Effector CD8-positive, alpha-beta T cell (primary cell): ENCODE measurements around the gene NUP160.
"Not testable (repeated sequence)": the region's sequence is repeated elsewhere in the genome, so short reads cannot be mapped to it uniquely, and the experiment has no call there.

Source experiments
- DNase-seq: peaks from one replicate; lab custom pipeline; 2025; lab: John Stamatoyannopoulos, UW
- total RNA-seq, 4 experiments: gene quantifications; one replicate each; lab custom pipeline; 2026; lab: John Stamatoyannopoulos, UW

NUP160 gene
- 69.7 to 93.1 (median 85.5) reads per million in 4 experiments for total RNA-seq

DNA sequence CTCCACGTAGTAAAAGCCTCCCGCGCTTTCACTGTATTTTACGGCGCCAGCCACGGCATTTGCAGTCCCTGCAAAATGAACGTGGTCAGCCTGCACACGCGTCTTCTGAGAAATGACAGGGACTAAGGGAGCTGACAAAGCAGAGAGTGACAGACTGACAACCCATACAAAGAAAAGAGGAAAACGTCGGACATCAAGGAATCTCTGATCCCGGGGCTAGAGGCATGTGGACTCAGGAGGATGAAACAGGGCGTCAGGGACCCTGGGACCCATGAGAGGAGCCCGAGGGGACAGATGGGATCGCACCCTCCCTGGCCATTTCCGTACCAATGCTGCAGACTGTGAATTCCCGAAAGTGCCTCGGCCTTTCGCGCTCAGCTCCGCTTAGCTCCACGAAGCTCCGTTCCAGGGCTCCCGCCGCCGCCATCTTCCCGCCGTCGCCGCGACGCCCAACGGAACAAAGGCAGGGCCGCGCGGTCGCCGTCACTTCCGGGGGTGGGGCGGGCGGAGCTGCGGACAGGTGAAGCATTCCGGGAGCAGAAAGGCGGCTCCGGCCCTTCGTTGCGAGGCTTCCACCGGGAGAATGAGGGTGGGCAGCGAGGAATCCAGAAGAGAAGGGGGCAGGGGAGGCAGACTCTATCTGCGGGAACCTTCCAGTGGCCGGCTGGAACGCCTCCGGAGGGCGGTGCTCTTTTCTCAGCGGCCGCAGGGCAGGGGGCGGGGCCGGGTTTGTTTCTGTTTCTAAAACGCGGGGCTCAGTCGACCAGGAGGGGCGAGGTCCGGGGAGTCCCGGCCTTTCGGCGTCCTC lies at the start of gene NUP160:
NUP160 (minus strand) TSS at position 459 of the 808 bp plus-strand sequence; CDS start at position 427, 32 bp downstream.
- peak; percentile 74 for DNase-seq

- DNase-seq = no peak
Observed at GRCh38 chr11:47896199-47896598, 48.0 kb upstream of the NUP160 start.

GRCh38 chr11:47895035-47895434 lies 46.9 kb upstream of the NUP160 start:
- DNase-seq = no peak

DNA sequence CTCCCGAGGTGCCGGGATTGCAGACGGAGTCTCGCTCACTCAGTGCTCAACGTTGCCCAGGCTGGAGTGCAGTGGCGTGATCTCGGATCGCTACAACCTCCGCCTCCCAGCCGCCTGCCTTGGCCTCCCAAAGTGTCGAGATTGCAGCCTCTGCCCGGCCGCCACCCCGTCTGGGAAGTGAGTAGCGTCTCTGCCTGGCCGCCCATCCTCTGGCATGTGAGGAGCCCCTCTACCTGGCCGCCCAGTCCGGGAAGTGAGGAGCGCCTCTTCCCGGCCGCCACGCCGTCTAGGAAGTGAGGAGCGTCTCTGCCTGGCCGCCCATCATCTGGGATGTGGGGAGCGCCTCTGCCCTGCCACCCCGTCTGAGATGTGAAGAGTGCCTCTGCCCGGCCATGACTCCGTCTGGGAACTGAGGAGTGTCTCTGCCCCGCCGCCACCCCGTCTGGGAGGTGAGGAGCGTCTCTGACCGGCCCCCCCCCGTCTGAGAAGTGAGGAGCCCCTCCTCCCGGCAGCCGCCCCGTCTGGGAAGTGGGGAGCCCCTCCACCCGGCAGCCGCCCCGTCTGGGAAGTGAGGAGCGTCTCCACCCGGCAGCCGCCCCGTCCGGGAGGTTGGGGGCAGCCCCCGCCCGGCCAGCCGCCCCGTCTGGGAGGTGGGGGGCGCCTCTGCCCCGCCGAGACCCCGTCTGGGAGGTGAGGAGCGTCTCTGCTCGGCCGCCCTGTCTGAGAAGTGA lies 44.6 kb upstream of the NUP160 start:
- not testable (repeated sequence) for DNase-seq

DNA sequence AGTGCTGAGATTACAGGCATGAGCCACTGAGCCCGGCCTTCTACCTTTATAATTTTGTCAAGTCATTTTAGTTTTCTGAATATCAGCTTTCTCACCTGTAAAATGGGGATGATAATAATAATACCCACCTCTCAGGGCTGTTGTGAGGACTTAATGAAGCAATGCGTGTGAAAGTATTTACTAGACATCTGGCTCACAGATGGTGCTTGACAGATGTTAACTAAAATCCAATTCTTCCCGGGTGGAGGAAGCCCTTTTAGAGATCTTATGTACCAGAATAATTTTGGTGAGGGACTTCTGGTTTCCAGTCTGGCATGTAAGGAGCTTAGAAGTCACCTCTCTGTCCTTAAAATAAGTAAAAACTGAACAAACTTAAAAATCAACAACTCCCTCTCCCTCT lies 43.7 kb upstream of the NUP160 start:
- no peak for DNase-seq

DNA sequence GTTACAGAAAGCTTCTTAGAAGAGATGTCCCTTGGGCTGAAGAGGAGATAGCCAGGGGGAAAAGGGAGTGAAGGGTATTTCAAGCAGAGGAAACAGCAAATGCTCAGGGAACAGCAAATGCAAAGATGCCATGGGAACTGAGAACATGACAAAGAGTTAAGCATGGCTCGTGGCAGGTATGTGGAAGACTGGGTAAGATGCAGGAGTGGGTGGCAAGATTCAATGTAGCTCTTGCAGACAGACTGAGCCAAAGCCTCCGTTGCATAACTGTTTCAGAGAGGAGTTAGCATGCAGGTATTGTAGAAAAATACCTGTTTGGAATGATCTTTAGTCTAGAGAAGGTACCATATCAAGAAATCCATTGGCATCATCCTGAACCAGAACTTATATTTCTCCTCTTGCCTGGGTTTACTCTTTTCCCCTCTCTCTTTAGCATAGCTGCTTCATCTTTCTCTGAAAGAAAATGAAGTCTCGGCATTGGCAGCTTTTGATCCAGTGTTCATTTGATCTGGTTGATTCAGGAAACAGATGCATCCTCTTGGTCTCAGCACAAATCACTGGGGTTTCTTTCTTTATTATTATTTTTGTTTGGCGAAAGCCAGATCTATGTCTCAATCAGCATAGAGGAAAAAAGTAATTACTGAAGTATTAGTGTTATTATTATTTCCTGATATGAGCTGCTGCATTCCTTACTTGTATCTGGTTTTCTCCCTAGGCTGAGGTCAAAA lies 41.7 kb upstream of the NUP160 start:
- DNase-seq = no peak

DNA sequence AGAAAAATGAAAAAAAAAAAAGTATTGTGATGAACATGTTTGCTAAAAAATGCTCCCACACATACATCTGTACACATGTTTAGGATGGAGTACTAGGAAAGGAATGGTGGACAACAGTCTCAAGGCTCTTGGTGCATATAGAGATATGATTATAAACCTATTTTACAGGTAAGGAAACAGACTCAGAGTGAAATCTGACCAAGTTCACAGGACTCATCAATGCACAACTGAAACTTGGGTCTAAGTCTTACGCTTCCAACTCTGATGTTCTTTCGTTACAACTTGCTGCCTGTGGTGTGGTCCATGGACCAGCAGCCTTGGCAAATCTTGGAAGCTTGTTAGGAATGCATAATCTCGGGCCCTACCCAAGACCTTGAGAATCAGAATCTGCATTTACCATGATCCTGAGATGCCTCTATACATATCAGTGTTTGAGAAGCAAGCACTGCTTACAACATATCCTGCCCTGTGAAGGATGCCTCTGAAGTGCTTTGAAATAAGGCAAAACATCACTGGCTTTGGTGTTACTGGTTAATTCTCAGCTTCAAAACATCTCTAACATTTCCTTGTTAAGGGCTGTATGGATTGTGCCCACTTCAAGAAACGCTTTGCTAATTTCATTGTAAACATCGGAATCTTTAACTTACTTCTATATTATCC lies 39.9 kb upstream of the NUP160 start:
- DNase-seq = no peak

DNA sequence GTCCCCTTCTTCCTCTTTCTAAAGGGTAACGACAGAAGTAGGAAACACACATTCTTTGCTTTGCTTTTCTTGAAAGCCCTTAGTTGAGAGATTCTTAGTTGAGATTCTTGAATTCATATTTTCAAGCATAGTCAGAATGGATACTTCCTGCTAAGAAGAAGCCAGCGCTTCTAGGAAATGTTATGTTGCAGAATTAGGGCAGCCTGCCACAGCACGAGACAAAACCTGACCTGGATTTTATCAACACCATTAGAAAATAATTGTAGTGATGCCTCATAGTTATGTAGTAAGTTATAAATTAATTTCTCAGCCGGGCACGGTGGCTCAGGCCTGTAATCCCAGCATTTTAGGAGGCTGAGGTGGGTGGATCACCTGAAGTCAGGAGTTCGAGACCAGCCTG lies 37.9 kb upstream of the NUP160 start:
- DNase-seq = no peak

DNA sequence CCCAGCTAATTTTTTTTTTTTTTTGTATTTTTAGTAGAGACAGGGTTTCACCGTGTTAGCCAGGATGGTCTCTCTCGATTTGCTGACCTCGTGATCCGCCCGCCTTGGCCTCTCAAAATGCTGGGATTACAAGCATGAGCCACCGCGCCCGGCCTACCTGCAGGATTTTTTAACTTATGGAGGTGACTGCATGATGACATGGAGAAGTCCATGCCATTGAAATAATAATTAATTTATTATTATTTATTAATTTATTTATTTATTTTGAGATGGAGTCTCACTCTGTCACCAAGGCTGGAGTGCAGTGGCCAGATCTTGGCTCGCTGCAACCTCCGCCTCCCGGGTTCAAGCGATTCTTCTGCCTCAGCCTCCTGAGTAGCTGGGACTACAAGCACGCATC lies 34.3 kb upstream of the NUP160 start:
- not testable (repeated sequence) for DNase-seq

GRCh38 chr11:47881145-47881544 lies 33.0 kb upstream of the NUP160 start:
- no peak for DNase-seq

DNA sequence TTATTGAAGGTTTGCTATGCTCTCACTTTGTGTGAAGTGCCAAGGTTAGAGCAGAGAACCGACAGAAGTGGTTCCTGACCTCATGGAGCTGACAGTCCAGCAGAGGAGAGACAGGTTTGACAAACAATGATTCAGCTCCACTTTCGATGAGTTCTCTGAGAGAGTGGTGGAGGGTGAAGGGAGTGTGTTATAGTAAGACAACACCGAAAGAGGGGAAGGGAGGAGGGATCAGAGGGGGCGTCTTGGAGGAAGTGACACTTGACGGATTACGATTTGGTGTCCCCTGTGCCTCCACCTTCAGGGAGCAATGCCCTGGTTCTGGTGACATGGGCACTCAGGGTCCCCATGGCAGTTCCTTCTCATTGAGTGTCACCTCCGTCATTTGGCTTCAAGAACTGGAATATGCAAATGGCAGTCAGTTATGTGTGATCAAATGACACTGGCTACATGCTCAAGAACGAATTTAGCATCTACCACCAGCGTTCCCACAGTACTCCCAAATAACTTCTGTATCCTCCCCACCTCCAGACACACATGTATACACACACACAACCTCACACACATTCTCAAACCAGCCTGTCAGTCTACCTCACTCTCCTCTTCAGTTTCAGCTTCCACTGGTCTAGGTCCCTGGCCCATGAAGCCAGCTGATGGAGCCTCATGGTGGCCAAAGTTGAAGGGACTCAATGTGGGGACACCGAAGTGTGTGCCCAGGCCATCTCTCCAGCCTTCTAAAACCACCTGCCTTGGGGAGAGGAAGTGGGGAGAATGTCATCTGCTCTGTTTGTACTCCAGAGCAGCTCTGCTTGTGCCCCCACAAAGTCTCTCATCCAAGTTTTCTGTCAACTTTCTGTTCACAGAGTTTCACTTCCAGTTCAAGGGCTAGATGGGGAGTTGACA lies 31.4 kb upstream of the NUP160 start:
- DNase-seq = no peak

- DNase-seq = not testable (repeated sequence)
Observed at GRCh38 chr11:47875858-47876257, 27.7 kb upstream of the NUP160 start.

- DNase-seq = no peak
Observed at GRCh38 chr11:47870404-47870803, 22.3 kb upstream of the NUP160 start.

DNA sequence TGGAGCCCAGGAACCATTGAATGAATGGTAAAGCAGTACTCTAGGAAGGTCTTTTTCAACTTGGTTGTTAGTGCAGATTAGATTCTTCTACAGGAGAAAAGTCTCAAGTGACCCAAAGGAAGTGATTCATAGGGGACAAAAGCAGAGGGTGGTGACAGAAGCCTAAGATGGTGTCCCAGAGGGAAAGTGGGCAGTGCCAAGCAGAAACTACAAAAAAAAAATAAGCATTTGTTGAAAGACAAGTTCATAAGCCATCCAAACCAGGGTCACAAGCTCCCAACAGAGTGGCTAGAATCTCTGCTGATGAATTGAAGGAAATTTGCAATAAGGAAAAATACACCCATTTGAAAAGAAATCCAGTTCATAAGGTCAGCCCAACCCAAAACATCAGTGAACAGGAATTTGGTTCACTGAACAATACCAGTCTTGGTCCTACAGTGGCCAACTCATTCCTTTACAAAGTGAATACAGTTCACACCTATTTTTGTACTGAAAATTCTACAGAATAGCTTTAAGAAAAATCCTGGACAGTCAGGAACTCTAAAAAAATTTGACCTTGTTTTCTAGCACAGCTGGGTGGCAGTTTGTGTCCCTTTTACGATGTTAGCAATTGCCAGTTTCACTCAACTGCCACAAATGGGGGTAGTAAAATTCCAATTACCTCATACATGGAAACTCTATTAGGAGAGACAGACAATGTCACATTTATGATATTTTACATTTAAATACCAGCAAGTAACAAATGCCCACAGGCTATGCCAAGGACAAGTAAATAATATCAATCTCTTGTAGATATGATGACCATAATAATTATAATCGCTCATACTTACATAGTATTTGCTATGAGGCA lies 21.6 kb upstream of the NUP160 start:
- no peak for DNase-seq

- no peak for DNase-seq
Observed at GRCh38 chr11:47867823-47868222, 19.7 kb upstream of the NUP160 start.

DNA sequence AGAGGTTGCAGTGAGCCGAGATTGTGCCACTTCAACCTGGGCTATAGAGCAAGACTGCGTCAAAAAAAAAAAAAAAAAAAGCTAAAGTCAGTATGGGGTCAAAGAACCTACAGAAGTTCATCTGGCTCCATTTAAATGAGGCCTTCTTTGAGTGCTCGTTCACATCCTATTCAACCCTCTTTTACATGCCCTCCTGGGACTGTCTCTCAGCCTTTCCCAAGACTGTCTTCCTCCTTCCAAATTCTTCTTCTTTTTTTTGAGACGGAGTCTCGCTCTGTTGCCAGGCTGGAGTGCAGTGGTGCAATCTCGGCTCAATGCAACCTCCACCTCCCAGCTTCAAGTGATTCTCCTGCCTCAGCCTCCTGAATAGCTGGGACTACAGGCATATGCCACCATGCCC lies 18.7 kb upstream of the NUP160 start:
- not testable (repeated sequence) for DNase-seq

DNA sequence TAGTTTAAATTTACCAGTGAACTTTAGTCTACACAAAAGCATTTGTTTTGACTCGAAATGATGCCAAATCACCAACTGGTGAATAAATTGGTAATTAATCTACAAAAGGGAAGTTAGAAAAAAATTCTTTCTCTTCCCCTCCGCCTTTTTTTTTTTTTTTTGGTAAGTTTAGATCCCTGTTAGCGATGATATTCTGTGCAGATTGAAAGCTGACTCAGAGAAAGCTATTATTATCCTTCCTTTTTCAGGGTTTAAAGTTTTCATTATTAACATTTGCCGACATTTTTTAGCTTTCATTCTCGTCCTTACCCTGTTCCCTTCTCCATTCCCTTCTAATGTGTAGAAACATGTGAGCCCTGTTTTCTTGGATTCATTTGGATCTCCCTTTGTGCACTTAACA lies 16.8 kb upstream of the NUP160 start:
- no peak for DNase-seq

DNA sequence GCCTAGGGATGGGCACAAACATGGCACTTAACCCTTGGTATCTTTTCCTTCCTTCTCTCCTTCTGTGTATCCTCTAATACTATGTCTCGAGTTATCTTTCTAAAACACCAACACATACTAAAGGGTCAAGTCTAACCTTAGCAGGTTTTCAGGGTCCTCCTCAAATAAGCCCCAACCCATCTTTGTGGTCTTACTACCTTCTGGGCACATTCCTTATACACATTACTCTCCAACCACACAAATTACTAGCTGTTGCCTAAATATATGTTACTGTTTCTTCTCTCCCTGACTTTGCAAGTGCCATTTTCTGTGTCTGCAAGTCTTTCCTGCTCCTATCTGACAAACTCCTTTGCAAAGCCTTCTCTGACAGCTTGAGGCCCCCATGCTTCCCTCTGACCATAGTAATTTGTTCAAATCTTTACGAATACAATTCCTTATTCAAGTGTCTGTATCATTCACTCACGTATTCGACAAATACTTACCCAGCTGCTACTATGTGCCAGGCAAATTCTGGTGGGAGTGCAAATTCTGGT lies 15.8 kb upstream of the NUP160 start:
- no peak for DNase-seq

DNA sequence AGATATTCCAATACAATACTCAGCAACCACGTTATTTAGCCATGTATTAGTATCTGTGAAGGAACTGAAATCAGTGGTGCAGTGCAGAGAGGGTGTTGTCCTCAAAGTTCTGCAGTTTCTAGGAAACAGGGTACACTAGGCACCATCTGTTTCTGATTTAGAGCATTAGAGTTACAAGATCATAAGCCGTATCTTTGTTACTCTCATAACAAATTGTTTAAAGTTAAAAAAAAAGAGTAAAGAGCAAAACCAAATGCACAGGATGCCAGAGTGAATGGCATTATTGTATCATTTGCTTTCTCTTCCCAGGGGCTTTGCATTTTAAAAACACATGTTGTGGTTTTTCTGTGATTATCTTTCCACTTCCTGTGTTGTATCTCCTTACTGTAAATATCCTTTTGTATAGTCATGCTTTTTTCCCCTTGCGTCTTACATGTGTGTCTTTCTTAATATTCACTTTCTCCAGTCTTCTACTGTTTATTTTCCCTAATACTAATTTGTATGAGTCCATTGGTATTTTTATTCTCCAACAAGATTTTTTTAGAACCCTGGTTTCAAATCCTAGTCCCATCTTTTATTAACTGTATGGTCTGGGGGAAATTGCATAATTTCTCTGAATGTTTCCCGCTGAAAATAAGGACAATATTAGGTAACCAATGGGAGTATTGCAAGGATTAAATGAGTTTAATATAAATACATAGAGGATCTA lies 15.2 kb upstream of the NUP160 start:
- no peak for DNase-seq
